Activated CD8-positive, alpha-beta memory T cell treated with anti-CD3 and anti-CD28 coated beads, Interleukin-2, amount 50 U/mL, for 24 hours (primary cell): ENCODE measurements around the gene DNLZ.

Experiments
- DNase-seq: peaks from one replicate; pipeline ENCODE4 v3.0.0-alpha.2; 2020; ENCODE audit errors: extremely low read depth

Gene DNLZ

DNA sequence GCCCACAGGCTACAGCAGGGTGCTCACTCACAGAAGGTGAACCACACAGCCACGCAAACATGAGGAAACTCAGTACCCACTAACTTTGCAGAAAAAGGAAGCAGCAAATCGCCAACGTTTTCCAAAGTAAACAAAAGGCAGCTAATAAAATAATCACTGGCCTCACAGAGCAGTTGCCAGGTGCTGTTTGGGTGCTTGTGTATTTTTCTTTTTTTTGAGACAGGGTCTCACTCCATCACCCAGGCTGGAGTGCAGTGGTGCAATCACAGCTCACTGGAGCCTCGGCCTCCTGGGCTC is 32.6 kb upstream of the DNLZ start:
- no peak for DNase-seq

DNA sequence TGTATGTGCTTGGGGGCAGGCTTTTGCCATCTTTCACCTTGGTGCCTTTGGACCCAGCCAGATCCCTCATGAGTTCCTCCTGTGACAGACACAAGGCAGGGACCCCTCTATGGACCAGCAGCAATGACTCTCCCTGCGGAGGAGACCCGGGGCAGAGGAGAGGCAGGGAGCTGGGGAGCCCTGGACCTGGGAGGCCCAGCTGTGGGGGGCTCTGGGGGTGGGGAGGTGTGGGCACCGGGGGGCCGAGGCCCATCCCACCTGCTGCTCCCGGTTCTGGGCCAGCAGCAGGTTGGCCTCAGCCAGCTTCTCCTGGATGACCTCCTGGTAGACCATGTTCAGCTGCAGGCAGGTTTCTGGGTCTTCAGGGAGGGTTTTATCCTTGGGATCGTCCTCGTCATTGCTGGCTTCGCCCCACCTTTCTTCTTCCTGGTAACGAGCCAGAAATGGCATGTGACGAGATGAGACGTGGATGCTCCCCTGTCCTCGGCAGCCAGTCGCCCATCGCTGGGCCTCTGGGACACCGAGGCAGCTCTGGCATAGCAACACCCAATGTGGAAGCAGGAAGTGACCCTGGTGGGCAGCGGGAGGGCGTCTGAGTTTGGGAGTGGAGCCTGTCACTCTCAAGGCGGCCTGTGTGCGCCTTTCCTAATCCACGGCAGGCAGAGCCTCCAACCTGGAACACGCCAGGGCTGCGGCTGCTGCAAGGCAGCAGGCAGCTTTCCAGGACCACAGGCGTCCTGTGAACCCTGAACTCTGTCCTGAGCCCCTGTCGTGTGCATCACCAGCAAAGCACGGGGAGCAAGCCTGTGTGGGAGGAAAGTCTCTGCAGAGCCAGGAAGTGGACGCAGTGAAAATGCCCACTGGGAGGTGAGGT is 32.0 kb upstream of the DNLZ start:
- no peak for DNase-seq

DNA sequence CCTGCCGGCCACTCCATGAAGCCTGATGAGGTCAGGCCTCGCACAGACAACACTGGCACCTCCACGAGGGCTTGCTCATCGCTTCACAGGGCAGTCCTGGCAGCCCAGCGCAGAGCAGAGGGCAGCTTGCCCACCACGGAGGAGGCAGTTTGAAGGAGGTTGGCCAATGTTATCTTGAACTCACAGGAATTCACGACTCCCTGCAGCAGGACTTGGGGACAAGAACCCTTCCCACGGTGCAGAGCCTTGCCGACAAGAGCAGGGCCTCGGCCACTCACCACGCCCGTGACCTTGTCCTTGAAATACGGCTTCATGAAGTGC is 31.4 kb upstream of the DNLZ start:
- no peak for DNase-seq

DNA sequence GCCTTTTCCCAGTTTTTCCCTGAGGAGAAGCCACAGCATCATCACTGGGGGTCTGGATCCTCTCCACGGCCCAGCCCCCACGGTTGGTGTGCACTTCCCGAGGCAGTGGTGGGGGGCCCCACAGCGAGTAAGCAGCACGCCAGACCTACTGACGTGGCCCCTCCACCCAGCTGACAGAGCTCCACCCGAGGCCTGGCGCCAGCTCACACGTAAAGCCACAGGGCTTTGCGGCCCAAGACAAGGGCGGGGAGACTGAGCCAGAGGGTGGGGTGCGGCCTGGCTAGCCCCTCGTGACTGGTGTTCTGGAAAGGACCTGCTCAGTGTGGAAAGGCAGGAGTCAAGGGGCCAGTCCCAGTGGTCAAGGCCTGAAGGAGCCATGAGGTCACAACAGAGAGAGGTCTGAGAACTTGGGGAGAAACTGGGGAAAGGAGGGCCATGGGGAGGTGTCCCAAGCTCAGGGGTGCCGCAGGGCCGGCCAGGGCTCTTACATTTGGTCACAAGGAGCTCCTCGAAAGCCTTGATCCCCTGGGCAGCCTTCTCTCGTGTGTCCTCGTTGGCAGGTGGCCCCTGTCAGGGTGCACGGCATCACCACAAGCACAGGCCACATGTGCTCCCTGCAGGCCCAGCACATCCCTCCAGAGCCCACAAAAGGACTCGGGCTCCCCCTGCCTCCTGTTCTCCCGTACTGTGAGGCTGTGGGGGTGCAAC is 30.9 kb upstream of the DNLZ start:
- DNase-seq, result no peak

DNA sequence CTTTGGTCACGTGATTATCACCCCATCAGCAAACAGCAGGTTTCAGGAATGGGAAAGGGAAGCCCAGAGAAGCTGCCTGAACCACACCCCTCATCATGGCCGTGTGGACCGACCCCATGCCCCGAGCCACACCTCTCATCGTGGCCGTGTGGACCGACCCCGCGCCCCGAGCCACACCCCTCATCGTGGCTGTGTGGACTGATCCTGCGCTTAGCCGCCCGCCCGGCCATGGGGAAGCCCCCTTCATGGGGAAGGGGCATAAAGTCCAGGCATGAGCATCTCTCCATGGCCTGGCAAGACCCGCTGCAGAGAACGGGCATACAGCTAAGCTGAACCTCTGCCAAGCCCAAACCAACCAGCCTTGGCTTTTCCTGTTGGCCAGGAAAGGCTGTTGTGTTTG is 30.0 kb upstream of the DNLZ start:
- DNase-seq, result no peak

DNA sequence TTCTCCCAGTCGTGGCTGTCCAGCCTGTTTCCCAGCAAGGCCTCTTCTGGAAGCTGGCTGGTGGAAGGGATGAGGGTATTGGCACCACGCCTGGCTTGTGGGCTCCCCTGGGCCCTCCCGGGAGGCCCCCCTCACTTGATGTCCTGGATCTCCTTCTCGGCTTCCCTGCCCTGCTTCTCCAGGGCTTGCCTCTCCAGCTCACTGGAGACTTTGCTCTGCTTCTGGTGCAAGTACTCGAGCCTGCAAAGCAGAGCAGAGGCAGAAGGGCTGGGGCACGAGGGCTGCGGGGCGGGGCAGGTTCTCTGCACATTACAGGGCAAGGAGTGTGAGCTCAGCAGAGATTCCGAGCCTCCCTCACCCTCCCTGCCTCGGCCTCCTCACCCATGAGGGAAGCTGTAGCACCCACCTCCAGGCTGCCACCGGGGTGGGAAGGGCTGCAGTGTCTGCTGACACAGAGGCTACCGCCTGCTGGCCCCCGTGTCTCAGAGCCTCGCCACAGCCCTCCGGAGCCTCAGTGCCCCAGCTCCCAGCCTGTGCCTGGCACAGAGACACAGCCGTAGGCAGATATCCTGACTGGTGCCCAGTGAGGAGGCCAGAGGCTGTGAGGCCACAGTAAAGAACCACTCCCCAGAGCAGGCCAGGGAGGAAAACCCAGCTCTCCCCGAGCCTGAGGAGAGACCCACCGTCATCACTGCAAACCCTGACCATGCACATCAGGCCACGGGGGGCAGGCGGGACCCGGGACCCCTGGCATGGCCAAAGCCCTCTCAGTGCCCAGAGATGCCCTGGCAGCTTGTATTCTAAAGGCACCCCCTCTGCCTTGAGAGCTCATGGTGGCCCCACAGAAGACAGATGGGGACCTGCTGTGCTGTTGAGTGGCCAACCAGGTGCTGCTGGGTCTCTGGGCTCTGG is 29.2 kb upstream of the DNLZ start:
- no peak for DNase-seq

DNA sequence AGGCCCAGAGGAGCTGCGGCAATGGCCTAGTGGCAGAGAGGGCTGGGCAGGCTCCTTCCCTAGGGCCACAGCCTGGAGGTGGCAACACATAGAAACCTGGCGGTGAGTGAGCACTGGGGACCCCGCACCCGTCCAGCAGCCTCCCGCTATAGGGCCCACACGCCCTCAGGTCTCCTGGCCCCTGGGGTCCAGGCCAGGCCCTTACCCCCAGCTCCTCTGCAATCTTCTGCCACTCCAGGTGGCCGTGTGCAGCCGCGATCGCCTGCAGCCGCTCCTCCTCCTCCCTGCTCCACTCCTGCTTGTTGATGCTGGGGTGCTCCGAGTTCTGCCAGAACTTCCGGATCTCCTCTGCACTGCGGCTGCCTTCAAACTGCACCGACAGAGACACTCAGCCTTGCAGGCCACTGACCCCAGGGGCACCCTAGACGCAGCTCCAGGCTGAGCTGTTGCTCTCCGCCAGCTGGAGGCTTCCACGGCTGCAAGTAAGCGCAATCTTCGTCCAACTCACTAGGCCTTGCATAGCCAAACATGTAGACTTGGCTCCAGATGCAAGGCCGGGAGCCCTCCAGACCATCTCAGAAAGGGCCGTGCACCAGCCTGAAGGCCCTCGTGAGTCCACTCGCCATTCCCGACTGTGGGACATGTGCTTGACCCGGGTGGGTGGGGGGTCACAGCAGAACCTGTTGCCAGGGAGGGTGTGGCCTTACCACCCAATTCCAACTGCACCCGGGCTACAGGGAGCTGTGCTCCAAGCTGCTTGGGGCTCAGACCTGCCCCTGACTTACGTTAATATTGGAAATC is 28.4 kb upstream of the DNLZ start:
- DNase-seq, result no peak

DNA sequence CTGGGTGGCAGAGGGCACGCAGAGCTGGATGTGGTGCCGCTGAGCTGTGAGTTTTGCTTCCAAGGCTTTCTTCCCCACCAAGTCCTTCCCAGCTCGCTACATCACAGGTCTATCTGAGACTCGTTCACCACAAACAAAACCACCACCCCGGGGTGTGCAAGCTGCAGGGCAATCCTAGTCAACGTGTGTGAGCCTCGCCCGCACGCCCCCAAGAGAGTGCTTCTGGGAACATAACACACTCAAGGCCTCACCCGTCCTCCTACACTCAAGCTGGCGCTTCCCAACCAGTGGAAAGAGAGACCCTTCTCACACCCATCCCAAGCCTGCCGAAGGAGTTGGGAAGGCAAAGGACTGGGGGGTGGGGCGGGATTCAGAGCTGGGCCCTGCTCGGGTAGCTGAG is 25.9 kb upstream of the DNLZ start:
- no peak for DNase-seq

DNA sequence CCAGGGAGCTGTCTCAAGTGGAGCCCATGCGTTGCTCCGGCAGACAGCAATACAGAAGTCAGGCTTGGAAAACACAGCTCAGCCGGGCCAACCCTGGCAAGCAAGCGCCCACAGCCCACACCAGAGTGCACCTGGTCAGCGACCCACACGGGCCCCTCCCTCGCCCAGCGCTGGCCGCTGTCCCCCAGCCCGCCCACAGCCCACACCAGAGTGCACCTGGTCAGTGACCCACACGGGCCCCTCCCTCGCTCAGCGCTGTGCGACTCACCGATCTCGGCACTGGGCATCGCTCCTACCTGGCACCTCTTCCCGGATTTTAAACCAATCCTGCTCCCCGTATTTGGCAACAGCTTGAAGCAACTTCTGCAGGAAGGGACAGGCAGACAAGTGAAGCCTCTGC is 23.7 kb upstream of the DNLZ start:
- DNase-seq, result no peak

DNA sequence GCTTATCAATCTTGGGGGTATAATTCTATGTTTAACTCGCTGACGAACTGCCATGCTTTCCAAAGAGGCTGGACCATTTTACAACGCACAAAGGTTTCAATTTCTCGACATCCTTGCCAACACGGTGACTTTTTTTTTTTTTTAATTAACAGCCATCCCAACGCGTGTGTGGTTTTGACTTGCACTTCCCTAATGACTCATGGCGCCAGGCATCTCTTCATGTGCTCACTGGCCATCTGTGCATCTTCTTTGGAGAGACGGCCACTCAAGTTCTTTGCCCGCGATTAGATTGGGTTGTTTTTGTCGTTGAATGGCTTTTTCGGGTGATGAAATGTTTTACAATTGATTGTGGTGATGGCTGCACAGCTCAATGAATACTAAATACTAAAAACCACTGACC is 22.5 kb upstream of the DNLZ start:
- no peak for DNase-seq

DNA sequence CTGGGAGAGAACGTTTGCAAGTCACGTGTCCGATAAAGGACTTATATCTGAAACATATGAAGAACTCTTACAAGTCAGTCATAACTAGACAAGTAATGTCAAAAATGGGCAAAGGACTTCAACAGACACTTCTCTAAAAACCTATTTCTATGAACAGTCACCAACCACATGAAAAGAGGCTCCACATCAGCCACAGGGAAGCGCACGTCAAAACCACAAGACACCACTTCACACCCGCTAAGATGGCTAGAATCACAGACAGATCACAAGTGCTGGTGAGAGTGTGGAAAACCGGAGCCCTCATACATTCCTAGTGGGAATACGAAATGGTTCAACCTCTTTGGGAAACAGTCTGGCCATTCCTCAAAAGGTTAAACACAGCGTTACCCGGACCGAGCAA is 21.5 kb upstream of the DNLZ start:
- DNase-seq, result no peak

DNA sequence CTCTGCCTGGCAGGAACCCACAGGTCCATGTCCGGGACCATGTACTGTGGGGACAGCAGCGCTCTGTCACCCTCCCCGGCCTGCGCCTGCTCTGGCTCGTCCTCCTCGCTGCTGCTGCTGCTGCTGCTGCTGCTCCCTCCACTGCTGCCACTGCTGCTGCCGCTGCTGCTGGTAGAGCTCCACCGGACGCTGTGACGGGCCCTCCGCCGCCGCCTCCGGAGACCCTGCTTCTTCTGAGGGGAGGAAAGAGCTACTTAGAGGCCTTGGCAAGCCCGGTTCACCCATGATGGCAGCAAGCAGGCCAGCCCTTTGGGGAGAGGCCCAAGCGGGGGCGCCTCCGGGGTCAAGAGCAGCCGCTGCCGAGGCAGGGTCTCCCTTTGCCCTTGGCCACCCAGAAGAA is 19.9 kb upstream of the DNLZ start:
- DNase-seq, result no peak

DNA sequence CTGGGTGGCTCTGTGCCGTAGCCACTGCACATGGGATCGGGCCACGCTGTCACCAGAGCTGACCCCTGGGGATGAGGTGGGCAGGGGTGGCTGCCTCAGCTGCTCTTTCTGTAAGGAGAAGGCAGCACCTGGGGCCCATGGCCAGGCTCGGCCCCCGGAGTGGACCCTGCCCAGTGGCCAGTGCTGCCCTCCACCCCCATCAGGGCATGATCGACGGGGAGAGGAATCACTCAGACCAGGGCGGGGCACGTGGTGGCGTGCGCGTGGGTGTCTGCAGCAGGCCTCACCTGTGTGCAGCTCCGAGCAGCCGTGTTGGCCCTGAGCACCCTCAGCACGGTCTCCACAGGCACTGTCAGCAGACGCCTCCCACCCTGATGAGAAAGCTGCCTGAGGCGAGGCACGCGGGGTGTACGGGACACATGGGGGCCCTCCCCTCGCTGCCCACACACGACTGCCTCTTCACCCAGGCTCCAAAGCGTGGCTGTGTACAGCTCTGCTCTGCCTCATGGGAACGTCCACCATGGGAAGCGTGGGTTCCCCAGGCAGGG is 18.5 kb upstream of the DNLZ start:
- no peak for DNase-seq

DNA sequence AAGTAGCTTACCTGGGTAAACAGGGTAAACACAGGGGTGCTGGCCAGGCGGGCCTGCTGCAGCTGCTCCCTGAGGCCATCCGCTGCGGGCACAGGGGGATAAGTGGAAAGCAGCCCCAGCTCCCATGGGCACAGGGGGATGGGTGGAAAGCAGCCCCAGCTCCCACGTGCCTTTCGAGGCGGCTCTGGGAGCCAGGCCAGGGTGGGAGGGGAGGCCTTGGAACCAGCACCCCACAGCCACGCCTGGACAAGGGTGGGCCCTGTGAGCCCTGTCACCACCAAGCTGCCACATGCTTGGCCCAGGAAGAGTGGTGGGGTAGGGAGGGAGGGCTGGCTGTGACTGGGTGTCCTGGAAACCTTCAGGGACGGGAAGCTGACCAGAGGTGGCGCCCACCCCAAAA is 17.8 kb upstream of the DNLZ start:
- DNase-seq, result no peak

DNA sequence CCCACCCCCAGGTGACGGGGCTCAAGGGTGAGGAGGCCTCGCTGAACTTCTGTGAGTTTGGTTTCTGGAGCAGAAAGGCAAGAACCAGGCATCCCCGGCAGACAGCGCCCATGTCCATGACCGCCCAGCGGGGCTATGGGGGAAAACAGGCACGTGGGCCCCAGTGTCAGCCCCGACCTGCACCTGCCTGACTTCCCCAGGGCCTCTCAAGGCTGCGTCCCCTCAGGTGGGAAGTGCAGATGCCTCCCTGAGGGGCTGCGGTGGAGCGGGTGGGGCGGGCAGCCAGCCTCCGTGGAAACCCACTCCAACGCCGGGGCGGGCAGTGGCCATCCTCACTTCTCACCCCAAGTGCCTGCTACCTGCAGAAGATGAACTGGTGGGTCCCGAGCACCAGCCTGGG is 16.8 kb upstream of the DNLZ start:
- no peak for DNase-seq

DNA sequence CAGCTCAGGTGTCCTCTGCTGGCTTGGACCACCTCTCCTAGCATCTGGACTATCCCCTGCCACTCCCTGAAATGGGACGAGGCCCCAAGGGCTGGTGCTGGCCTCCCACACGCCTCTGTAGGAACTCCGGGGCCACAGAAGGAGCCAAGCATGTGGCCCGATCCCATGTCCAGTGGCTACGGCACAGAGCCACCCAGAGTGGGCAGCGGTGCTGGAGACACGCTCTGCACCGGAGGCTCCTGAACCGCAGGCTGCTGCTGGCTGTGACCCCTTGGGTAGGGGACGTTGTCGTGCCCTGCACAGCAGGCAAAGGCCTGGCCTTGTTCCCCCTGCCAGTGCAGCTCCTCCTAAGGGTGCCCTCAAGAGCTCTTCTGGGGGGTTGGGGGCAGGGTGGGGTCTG is 16.3 kb upstream of the DNLZ start:
- no peak for DNase-seq

DNA sequence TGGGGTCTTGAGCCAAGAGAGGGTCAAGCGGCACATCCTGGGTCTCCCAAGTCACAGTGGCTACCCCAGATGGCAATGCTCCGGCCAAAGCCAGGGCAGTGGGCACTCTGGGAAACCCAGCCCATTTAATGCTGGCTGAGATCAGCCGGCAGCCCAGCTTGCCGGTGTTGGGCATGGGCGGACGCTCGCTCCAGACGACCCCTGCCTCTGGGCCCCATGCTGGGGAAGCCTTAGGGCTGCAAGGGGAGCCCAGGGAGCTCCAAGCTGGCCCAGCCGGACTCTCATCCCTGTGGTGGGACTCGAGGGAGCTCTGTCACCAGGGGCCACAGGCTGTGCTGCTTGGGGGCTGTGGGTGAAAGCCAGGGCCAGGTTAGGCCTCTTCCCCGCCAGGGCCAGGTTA is 15.9 kb upstream of the DNLZ start:
- DNase-seq, result no peak

DNA sequence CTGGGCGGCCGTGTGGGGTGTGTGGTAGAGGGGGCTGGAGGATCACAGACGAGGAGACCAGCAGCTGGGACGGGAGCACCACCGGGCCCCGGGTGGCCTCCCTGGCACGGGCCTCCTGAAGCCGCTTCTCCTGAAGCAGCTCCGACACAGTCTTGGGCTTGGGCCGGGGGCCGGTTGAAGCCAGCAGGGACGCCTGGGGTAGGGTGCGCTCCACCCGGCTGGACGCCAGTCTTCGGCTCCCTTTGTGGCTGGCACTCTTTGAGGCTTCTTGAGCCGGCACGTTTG is 15.4 kb upstream of the DNLZ start:
- no peak for DNase-seq

DNA sequence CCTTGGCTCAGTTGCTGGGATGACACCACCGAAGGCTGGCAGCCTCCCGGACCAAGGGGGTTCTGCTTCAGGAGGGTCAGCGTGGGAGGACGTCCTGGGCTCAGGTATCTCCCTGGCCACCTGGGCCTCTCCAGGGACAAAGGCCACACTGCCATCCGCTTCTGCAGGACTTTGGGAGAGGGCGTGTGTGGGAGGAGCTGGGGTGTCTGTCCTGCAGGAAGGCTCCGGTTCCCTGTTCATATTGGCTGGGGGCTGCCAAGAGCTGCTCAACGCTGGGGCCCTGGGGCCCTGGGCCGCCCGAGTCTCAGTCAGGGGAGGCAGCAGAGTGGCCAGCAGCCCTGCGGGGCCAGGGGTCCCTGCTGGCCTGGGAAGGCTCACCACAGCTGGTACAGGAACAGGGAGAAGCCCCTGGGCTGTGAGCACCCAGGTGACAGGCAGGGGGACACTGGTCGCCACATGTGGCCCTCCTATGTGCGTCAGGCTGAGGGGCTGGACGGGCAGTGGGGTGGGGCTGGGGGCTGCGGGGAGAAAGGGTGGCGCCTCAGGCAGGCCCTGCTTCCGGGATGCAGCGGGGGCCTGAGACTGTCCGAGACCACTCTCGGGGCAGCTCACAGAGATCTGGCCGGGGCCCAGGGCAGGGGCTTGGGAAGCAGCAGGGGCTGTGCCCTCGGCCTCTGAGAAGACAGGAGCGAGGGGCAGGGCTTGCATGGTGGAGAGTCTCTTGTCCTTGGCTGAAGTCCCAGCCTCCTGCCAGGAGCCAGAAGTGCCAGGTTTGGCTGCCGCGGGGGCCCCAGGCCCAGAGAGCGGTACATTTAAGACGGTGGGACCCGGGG is 14.8 kb upstream of the DNLZ start:
- no peak for DNase-seq

DNA sequence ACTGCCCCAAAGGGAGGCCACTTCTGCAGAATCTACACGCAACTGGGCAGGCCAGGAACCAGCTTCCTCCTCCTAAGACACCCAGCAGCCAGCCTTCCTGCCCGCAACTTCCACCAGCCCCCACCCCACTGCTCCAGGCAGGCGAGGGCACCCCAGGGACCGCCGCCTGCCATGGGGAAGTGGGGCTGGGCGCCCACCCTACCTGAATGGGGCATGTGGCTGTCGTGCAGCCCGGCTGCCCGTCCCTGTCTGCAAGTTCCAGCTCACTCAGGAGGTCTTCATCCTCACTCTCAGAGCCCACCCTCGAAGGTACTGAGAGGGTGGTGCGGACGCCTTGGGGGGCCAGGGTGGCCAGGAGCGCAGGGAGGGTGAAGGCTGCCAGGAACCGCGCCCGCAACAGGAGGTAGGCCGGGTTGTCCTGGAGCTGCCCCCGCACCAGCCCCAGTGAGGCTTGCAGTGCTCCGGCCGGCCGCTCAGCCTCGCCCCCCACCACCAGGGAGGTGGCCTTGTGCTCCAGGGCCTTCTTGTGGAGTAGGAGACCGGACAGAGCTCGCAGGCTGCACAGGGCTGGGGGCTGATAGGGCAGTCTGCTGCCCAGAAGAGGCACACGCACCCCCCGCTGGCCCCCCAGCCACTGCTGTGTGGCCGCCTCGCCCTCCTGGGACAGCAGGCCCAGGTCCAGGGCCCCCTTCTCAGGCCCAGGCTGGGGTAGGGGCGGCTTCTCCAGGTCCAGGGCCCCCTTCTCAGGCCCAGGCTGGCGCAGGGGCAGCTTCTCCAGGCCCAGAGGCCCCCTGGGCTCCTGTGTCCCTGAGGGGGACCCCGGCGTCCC is 14.0 kb upstream of the DNLZ start:
- DNase-seq, result no peak
